Thyroid gland (tissue), 4 donors: Measurements from ENCODE around the gene SF3B5. TPM values are rescaled to one million over a fixed set of nuclear protein-coding genes. Genes with fewer than 3 reads are reported as not detected.
A peak's percentile ranks its signal among the peaks of the same experiment; 100 is the strongest.
"Not testable (repeated sequence)": the region's sequence is repeated elsewhere in the genome, so short reads cannot be mapped to it uniquely, and the experiment has no call there.

Source experiments
- DNase-seq, 2 donors: peaks; one replicate each; pipeline ENCODE4 v3.0.0-alpha.2; 2019
- H3K27ac ChIP-seq, 3 donors: fragments of 200-600 bp; sonication (generic); 1 replicate in 2 of 3; 2 replicates in 1 of 3; pipeline ENCODE4 v1.5.1; 2016 to 2019; ENCODE audit warnings: mild to moderate bottlenecking in 1 of 3, moderate library complexity in 1 of 3
- H3K27me3 ChIP-seq: fragments of 200-600 bp; sonication (generic); one replicate; pipeline ENCODE4 v1.5.1; 2019
- H3K36me3 ChIP-seq, 2 donors: fragments of 200-600 bp; sonication (generic); one replicate each; pipeline ENCODE4 v1.5.1; 2016 to 2019
- H3K4me1 ChIP-seq, 2 donors: fragments of 200-600 bp; sonication (generic); one replicate each; pipeline ENCODE4 v1.5.1; 2017 to 2019
- H3K4me3 ChIP-seq, 3 donors: fragments of 200-600 bp; sonication (generic); replicated peaks in 1 of 3; 1 replicate in 2 of 3; 2 replicates in 1 of 3; pipeline ENCODE4 v1.5.1; 2016; ENCODE audit warnings: mild to moderate bottlenecking in 1 of 3
- H3K9me3 ChIP-seq: fragments of 200-600 bp; sonication (generic); one replicate; pipeline ENCODE4 v1.5.1; 2017
- POLR2A ChIP-seq, 2 donors: fragments of 450-650 bp; IDR thresholded peaks; one replicate each; pipeline ENCODE4 v1.6.1; 2017; ENCODE audit warnings: antibody characterized with exemption in 2 of 2, mild to moderate bottlenecking in 2 of 2, moderate library complexity in 1 of 2
- WGBS, 2 donors: methylation state at CpG; one replicate each; pipeline ENCODE4 v1.1.5; 2017; 5-methylcytosine and 5-hydroxymethylcytosine counted together
- intact Hi-C: fragments of 100-400 bp; cut with DNase I; formaldehyde crosslinking; loops from one replicate; pipeline ENCODE4 v1.15.1; 2023
- total RNA-seq, 4 donors: library from RNA; depleted of rRNA; stranded (reverse); fragments of >200 nt; gene quantifications; one replicate each; pipeline ENCODE4 v1.2.3, GENCODE V29; 2016
- TF ChIP-seq, protein P1 (sequence below), 6 experiments: fragments of 200-600 bp in 3 of 6; fragments of 450-650 bp in 3 of 6; sonication (generic) in 3 of 6; IDR thresholded peaks; one replicate each; pipeline ENCODE4 v1.5.1; 2016 to 2019; ENCODE audit warnings: antibody characterized with exemption in 6 of 6, mild to moderate bottlenecking in 2 of 6, inconsistent platforms in 1 of 6, moderate library complexity in 1 of 6

The SF3B5 gene
- total RNA-seq, 4 donors from 2014 or later = 63.1 to 205 (median 133) TPM

DNA sequence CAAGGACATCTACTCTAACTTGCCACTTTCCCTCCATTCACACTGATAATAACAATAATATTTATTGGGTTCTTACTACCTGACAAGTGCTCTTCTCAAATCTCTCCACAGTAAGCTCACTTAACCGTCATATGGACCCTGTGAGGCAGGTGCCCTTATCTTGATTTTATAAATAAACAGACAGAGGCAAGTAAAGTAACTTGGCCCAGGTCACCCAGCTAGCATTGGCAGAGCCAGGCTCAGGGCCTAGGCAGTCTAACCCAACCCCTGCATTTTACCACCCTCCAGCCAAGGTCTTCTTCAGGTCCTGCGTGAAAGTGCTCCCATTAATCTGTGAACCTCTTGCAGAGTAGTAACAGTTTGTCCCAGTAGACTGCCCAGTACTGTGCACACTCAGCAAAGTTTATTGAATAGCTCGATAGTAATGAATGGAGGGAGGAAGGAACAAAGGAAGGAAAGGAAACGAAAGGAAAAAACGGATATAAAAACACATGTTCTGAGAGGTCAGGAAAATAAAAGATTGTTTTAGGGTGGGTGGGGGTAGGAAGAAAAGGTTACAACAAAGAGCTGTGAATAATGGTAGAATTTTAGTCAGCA, 38.0 kb upstream of the SF3B5 start:
- TF ChIP-seq POLR2A (IDR thresholded peaks at IDR 0.05) = no peak
- TF ChIP-seq, protein P1, sequence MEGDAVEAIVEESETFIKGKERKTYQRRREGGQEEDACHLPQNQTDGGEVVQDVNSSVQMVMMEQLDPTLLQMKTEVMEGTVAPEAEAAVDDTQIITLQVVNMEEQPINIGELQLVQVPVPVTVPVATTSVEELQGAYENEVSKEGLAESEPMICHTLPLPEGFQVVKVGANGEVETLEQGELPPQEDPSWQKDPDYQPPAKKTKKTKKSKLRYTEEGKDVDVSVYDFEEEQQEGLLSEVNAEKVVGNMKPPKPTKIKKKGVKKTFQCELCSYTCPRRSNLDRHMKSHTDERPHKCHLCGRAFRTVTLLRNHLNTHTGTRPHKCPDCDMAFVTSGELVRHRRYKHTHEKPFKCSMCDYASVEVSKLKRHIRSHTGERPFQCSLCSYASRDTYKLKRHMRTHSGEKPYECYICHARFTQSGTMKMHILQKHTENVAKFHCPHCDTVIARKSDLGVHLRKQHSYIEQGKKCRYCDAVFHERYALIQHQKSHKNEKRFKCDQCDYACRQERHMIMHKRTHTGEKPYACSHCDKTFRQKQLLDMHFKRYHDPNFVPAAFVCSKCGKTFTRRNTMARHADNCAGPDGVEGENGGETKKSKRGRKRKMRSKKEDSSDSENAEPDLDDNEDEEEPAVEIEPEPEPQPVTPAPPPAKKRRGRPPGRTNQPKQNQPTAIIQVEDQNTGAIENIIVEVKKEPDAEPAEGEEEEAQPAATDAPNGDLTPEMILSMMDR (IDR thresholded peaks at IDR 0.05) = no peak
- Histone ChIP-seq H3K27me3 (no peaks in the 10 kb centered on the region), H3K4me1 (peaks cover 0 to 8% of the 10 kb centered on the region in 2 donors), H3K9me3 (no peaks in the 10 kb centered on the region), H3K27ac (peak overlapping the region in 2 of 3 donors; percentile 16 to 59), H3K4me3 (no peak overlapping the region), H3K36me3 (no peaks in the 10 kb centered on the region)
- WGBS, 2 donors = 72 to 76% methylated on average over 5 of the region's 5 CpGs
- intact Hi-C loops = no loop called here
- DNase-seq = no peak

DNA sequence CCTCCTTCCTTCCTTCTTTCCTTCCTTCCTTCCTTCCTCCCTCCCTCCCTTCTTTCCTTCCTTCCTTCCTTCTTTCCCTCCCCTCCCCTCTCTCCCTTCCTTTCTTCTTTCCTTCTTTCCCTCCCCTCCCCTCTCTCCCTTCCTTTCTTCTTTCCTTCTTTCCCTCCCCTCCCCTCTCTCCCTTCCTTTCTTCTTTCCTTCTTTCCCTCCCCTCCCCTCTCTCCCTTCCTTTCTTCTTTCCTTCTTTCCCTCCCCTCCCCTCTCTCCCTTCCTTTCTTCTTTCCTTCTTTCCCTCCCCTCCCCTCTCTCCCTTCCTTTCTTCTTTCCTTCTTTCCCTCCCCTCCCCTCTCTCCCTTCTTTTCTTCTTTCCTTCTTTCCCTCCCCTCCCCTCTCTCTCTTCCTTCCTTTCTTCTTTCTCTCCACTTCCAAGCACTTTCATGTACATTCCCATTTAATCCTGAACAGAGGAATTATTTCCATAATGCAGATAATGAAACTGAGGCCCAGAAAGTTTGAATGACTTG, 36.9 kb upstream of the SF3B5 start:
- H3K36me3 ChIP-seq, DNase-seq, intact Hi-C loops, H3K4me1 ChIP-seq, H3K27ac ChIP-seq, H3K4me3 ChIP-seq, H3K9me3 ChIP-seq, H3K27me3 ChIP-seq: not testable (repeated sequence)

DNA sequence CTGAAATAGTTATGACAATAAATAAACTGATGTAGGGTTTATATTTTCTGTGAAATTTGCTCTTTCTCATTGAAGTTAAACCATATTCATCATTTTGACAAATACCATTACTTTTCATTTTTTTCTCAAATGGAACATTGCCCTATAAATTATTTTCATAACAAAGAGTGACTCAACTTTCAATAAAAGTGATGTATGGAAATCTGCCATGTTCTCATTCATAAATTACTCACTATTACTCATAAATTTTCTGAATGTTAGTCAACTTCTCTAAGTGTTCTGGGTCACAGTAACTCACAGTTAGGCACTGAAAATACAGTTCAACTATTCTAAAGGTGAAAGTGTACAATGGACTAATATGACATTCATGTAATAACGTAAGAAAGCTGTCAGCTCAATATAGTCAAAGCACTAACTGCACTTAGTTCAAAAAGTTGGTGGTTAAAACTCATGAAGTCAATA, 35.9 kb upstream of the SF3B5 start:
- 79 to 83% methylated on average over 1 of the region's 1 CpG for WGBS, 2 donors
- Histone ChIP-seq H3K36me3 (no peaks in the 10 kb centered on the region), H3K27me3 (no peaks in the 10 kb centered on the region), H3K27ac (no peak overlapping the region), H3K9me3 (no peaks in the 10 kb centered on the region), H3K4me1 (peaks cover 0 to 8% of the 10 kb centered on the region in 2 donors), H3K4me3 (no peak overlapping the region)
- no peak for DNase-seq
- TF ChIP-seq POLR2A (IDR thresholded peaks at IDR 0.05) = no peak
- TF ChIP-seq, protein P1 (IDR thresholded peaks at IDR 0.05) = no peak
- intact Hi-C loops = no loop called here

DNA sequence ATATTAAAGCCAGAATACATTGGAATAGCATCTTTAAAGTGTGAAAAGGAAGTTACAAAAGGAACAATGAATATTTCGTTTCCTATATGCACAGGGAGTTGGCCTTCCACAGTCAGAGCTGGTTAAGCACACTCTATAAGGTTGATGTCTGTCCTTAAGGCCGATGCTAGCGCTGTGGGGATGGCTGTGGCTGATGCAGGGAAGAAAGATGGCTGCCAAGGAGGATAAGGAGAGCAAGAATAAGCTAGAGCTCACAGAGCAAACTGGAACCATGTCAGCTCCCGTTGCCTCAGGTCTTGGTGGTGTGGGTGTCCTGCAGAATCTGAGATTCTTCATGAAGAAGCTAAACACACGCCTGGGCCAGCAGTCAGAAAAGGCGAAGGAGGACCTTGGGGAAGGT, 34.1 kb upstream of the SF3B5 start:
- TF ChIP-seq, protein P1 (IDR thresholded peaks at IDR 0.05) = no peak
- TF ChIP-seq POLR2A (IDR thresholded peaks at IDR 0.05) = no peak
- Histone ChIP-seq H3K27me3 (no peaks in the 10 kb centered on the region), H3K36me3 (no peaks in the 10 kb centered on the region), H3K4me3 (no peak overlapping the region), H3K9me3 (no peaks in the 10 kb centered on the region), H3K27ac (no peak overlapping the region), H3K4me1 (peaks cover 0 to 8% of the 10 kb centered on the region in 2 donors)
- intact Hi-C loops = no loop called here
- WGBS, 2 donors = 85 to 88% methylated on average over 6 of the region's 6 CpGs
- no peak for DNase-seq

DNA sequence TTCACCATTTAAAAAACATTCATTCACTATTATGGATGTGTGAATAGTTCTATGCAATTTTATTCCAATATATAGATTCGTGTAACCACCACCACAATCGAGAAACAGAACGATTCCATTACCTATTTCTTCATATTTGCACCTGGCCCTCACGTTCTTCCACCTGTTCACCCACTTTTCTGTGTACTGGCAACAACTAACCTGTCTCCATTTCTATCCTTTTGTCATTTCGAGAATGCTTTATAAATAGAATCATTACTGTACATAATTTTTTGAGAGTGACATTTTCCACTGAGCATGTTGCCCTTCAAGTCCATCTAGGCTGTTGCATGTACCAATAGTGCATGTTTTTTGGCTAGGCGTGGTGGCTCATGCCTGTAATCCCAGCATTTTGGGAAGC, 31.7 kb upstream of the SF3B5 start:
- intact Hi-C loops = no loop called here
- H3K36me3 ChIP-seq = no peaks in the 10 kb centered on the region

More for the DNA sequence above, 31.7 kb upstream of the SF3B5 start:
- Histone ChIP-seq H3K4me1 (no peaks in the 10 kb centered on the region), H3K27ac (no peak overlapping the region), H3K27me3 (no peaks in the 10 kb centered on the region), H3K9me3 (no peaks in the 10 kb centered on the region), H3K4me3 (no peak overlapping the region)
- no peak for DNase-seq
- TF ChIP-seq POLR2A (IDR thresholded peaks at IDR 0.05) = no peak
- TF ChIP-seq, protein P1 (IDR thresholded peaks at IDR 0.05) = no peak
- WGBS, 2 donors = 89 to 92% methylated on average over 6 of the region's 6 CpGs
